Measurements from ENCODE around the gene TMEM91. TPM values are rescaled to one million over a fixed set of nuclear protein-coding genes. Genes with fewer than 3 reads are reported as not detected.

Gene TMEM91
- total RNA-seq, 1 donor from 2014 or later = 4.5 TPM

GRCh38 chr19:41362143-41362847 is 14.0 kb upstream of the TMEM91 start:
- Histone ChIP-seq H3F3A (ENCODE audit: low read depth) (no peaks in the 10 kb centered on the region), H3K4me1 (no peaks in the 10 kb centered on the region), H3K79me2 (ENCODE audit: low read depth) (peaks cover 25% of the 10 kb centered on the region), H2AFZ (replicated peaks) (no peak overlapping the region), H3K36me3 (no peaks in the 10 kb centered on the region), H3K9me3 (ENCODE audit: low read depth) (no peaks in the 10 kb centered on the region), H3K27me3 (no peaks in the 10 kb centered on the region), H3K4me2 (no peak overlapping the region), H3K9ac (no peak overlapping the region), H3K27ac (no peak overlapping the region), H4K20me1 (ENCODE audit: low read depth) (no peaks in the 10 kb centered on the region), H3K4me3 (no peak overlapping the region)
- DNase-seq (ENCODE audit: low spot score) = no peak
- Mint-ChIP-seq H3K4me1 (peaks cover 13% of the 10 kb centered on the region), H3K36me3 (peaks cover 5% of the 10 kb centered on the region), H3K9me3 (no peaks in the 10 kb centered on the region), H3K4me3 (peak overlapping the region; percentile 97), H3K27me3 (ENCODE audit: insufficient read depth, low read depth) (peaks cover 4% of the 10 kb centered on the region), H3K27ac (no peak overlapping the region)
- no peak for TF ChIP-seq CTCF (IDR thresholded peaks at IDR 0.05)
- no peak for TF ChIP-seq EZH2phosphoT487 (IDR thresholded peaks at IDR 0.05)
- TF ChIP-seq EZH2 (IDR thresholded peaks at IDR 0.05) = no peak

GRCh38 chr19:41363371-41363752 is 13.0 kb upstream of the TMEM91 start:
- Mint-ChIP-seq H3K36me3 (peaks cover 5% of the 10 kb centered on the region), H3K27ac (peak overlapping the region; percentile 100), H3K9me3 (no peaks in the 10 kb centered on the region), H3K27me3 (ENCODE audit: insufficient read depth, low read depth) (peaks cover 4% of the 10 kb centered on the region), H3K4me1 (peaks cover 13% of the 10 kb centered on the region), H3K4me3 (peak overlapping the region; percentile 97)
- peak overlapping the region; percentile 92 for H2AFZ ChIP-seq (replicated peaks)
- no peaks in the 10 kb centered on the region for H3K36me3 ChIP-seq
- no peaks in the 10 kb centered on the region for H3K4me1 ChIP-seq
- peaks cover 25% of the 10 kb centered on the region for H3K79me2 ChIP-seq (ENCODE audit: low read depth)
- H3K27me3 ChIP-seq = no peaks in the 10 kb centered on the region
- no peaks in the 10 kb centered on the region for H4K20me1 ChIP-seq (ENCODE audit: low read depth)
- no peaks in the 10 kb centered on the region for H3K9me3 ChIP-seq (ENCODE audit: low read depth)
- peak overlapping the region; percentile 71 for H3K4me2 ChIP-seq
- no peak for DNase-seq (ENCODE audit: low spot score)
- TF ChIP-seq CTCF (IDR thresholded peaks at IDR 0.05) (no peak), EZH2 (IDR thresholded peaks at IDR 0.05) (no peak), EZH2phosphoT487 (IDR thresholded peaks at IDR 0.05) (no peak)
- H3K27ac ChIP-seq = no peak overlapping the region
- peak overlapping the region; percentile 79 for H3K4me3 ChIP-seq
- no peak overlapping the region for H3K9ac ChIP-seq
- H3F3A ChIP-seq (ENCODE audit: low read depth) = no peaks in the 10 kb centered on the region

GRCh38 chr19:41363753-41364523 is 12.4 kb upstream of the TMEM91 start, which contains the start of gene B9D2:
TSS of gene B9D2 (minus strand) at chr19:41364149. CDS start at chr19:41363519, 630 bp downstream.
- H3K27me3 Mint-ChIP-seq (ENCODE audit: insufficient read depth, low read depth) = peaks cover 5% of the 10 kb centered on the region
- peaks cover 25% of the 10 kb centered on the region for H3K79me2 ChIP-seq (ENCODE audit: low read depth)
- no peaks in the 10 kb centered on the region for H4K20me1 ChIP-seq (ENCODE audit: low read depth)
- no peaks in the 10 kb centered on the region for H3K9me3 ChIP-seq (ENCODE audit: low read depth)
- H3K27ac Mint-ChIP-seq = peak within 1 kb of the TSS; percentile 100
- H3K4me1 ChIP-seq = no peaks in the 10 kb centered on the region
- no peaks in the 10 kb centered on the region for H3F3A ChIP-seq (ENCODE audit: low read depth)
- H3K9ac ChIP-seq = peak within 1 kb of the TSS; percentile 72
- peak; percentile 99 for DNase-seq (ENCODE audit: low spot score)
- peak within 1 kb of the TSS; percentile 79 for H3K4me3 ChIP-seq
- no peak for TF ChIP-seq CTCF (IDR thresholded peaks at IDR 0.05)
- no peak for TF ChIP-seq EZH2 (IDR thresholded peaks at IDR 0.05)
- no peak for TF ChIP-seq EZH2phosphoT487 (IDR thresholded peaks at IDR 0.05)
- H3K4me1 Mint-ChIP-seq = peaks cover 13% of the 10 kb centered on the region
- H3K9me3 Mint-ChIP-seq = no peaks in the 10 kb centered on the region
- H3K4me2 ChIP-seq = peak within 1 kb of the TSS; percentile 84
- peak within 1 kb of the TSS; percentile 92 for H2AFZ ChIP-seq (replicated peaks)
- peak within 1 kb of the TSS; percentile 73 for H3K27ac ChIP-seq
- peak within 1 kb of the TSS; percentile 97 for H3K4me3 Mint-ChIP-seq
- no peaks in the 10 kb centered on the region for H3K27me3 ChIP-seq
- H3K36me3 Mint-ChIP-seq = peaks cover 5% of the 10 kb centered on the region
- H3K36me3 ChIP-seq = no peaks in the 10 kb centered on the region

Measured in neural progenitor cell (in vitro differentiated cells).